Measurements from ENCODE around the gene MINPP1.

MINPP1 gene

GRCh38 chr10:87562750-87563149 lies 58.1 kb downstream of the MINPP1 start:
- no peaks in the 10 kb centered on the region for H4K20me1 ChIP-seq (ENCODE audit: insufficient read depth, low read length)
- no peak overlapping the region for H3K9ac ChIP-seq (ENCODE audit: low read length)
- H3K9me3 ChIP-seq (ENCODE audit: low read length) = peaks cover 4% of the 10 kb centered on the region; the same call in 1 of the 2 replicates
- H3F3A ChIP-seq (ENCODE audit: insufficient read depth, low read length) = no peaks in the 10 kb centered on the region
- no peaks in the 10 kb centered on the region for H3K36me3 ChIP-seq (ENCODE audit: insufficient read depth, low read length)
- H3K9me2 ChIP-seq (ENCODE audit: low read depth, low read length) = no peaks in the 10 kb centered on the region
- no peak overlapping the region for H3K4me3 ChIP-seq (ENCODE audit: low read depth, low read length, poor library complexity, severe bottlenecking)
- H3K4me1 ChIP-seq (ENCODE audit: insufficient read depth, low read length, severe bottlenecking) = no peaks in the 10 kb centered on the region
- H3K79me2 ChIP-seq (ENCODE audit: insufficient read depth, low read length) = no peaks in the 10 kb centered on the region
- H3K4me2 ChIP-seq (ENCODE audit: low read length) = no peak overlapping the region
- TF ChIP-seq EZH2 (IDR thresholded peaks at IDR 0.05; ENCODE audit: borderline replicate concordance, low read length) (no peak), CTCF (IDR thresholded peaks at IDR 0.05; ENCODE audit: low read length) (no peak)
- H2AFZ ChIP-seq (ENCODE audit: low read length) = no peak overlapping the region
- 0 out of 2 replicates have a peak, but pooled peaks cover 5% of the 10 kb centered on the region for H3K27me3 ChIP-seq (ENCODE audit: insufficient read depth, low read length)
- H3K27ac ChIP-seq (ENCODE audit: low read depth, low read length, poor library complexity, severe bottlenecking) = no peak overlapping the region

DNA sequence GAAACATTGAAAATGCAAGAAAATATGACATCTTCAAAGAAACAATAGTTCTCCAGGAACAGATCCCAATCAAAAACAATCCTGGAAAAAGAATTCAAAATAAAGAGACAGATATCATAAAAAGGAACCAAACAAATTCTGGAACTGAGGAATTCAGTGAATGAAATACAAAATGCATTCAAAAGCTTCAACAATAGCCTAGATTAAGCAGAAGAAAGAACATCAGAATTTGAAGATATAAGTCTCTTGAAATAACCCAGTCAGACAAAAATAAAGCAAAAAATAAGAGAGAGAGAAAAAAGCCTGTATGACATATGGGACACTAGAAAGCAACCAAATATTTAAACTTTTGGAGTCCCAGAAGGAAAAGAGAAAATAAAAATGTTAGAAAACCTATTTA lies 60.3 kb downstream of the MINPP1 start:
- no peak overlapping the region for H3K9ac ChIP-seq (ENCODE audit: low read length)
- TF ChIP-seq CTCF (IDR thresholded peaks at IDR 0.05; ENCODE audit: low read length) (no peak), EZH2 (IDR thresholded peaks at IDR 0.05; ENCODE audit: borderline replicate concordance, low read length) (no peak)
- H3K9me3 ChIP-seq (ENCODE audit: low read length) = peaks cover 4% of the 10 kb centered on the region; the same call in 1 of the 2 replicates
- no peaks in the 10 kb centered on the region for H3F3A ChIP-seq (ENCODE audit: insufficient read depth, low read length)
- H4K20me1 ChIP-seq (ENCODE audit: insufficient read depth, low read length) = no peaks in the 10 kb centered on the region
- H3K27me3 ChIP-seq (ENCODE audit: insufficient read depth, low read length) = 0 out of 2 replicates have a peak, but pooled peaks cover 5% of the 10 kb centered on the region
- no peaks in the 10 kb centered on the region for H3K36me3 ChIP-seq (ENCODE audit: insufficient read depth, low read length)
- no peak overlapping the region for H3K4me2 ChIP-seq (ENCODE audit: low read length)
- no peaks in the 10 kb centered on the region for H3K9me2 ChIP-seq (ENCODE audit: low read depth, low read length)
- no peak overlapping the region for H3K27ac ChIP-seq (ENCODE audit: low read depth, low read length, poor library complexity, severe bottlenecking)
- H2AFZ ChIP-seq (ENCODE audit: low read length) = no peak overlapping the region
- H3K4me3 ChIP-seq (ENCODE audit: low read depth, low read length, poor library complexity, severe bottlenecking) = no peak overlapping the region
- no peaks in the 10 kb centered on the region for H3K79me2 ChIP-seq (ENCODE audit: insufficient read depth, low read length)
- no peaks in the 10 kb centered on the region for H3K4me1 ChIP-seq (ENCODE audit: insufficient read depth, low read length, severe bottlenecking)

DNA sequence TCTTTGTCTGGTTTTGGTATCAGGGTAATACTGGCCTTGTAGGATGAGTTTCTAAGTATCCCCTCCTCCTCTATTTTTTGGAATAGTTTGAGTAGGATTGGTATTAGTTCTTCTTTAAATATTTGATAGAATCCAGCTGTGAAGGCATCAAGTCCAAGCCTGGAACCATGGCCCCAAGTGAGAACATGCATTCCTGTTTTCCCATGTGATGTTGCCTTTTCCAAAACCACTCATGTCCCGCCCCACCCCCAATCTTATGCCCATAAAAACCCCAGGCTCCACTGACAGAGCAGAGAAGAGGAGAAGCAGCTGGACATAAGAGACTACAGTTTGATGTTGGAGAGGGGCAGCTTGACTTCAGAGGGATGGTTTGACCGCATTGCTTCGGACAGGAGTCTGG lies 71.2 kb downstream of the MINPP1 start:
- H3K4me3 ChIP-seq (ENCODE audit: low read depth, low read length, poor library complexity, severe bottlenecking) = no peak overlapping the region
- no peaks in the 10 kb centered on the region for H3K4me1 ChIP-seq (ENCODE audit: insufficient read depth, low read length, severe bottlenecking)
- no peaks in the 10 kb centered on the region for H3K27me3 ChIP-seq (ENCODE audit: insufficient read depth, low read length)
- H3K9me2 ChIP-seq (ENCODE audit: low read depth, low read length) = no peaks in the 10 kb centered on the region
- no peaks in the 10 kb centered on the region for H3K79me2 ChIP-seq (ENCODE audit: insufficient read depth, low read length)
- H3K36me3 ChIP-seq (ENCODE audit: insufficient read depth, low read length) = no peaks in the 10 kb centered on the region
- no peak overlapping the region for H3K4me2 ChIP-seq (ENCODE audit: low read length)
- no peaks in the 10 kb centered on the region for H3K9me3 ChIP-seq (ENCODE audit: low read length)
- no peak overlapping the region for H3K27ac ChIP-seq (ENCODE audit: low read depth, low read length, poor library complexity, severe bottlenecking)
- no peaks in the 10 kb centered on the region for H3F3A ChIP-seq (ENCODE audit: insufficient read depth, low read length)
- no peaks in the 10 kb centered on the region for H4K20me1 ChIP-seq (ENCODE audit: insufficient read depth, low read length)
- H2AFZ ChIP-seq (ENCODE audit: low read length) = no peak overlapping the region
- TF ChIP-seq EZH2 (IDR thresholded peaks at IDR 0.05; ENCODE audit: borderline replicate concordance, low read length) (no peak), CTCF (IDR thresholded peaks at IDR 0.05; ENCODE audit: low read length) (no peak)
- no peak overlapping the region for H3K9ac ChIP-seq (ENCODE audit: low read length)
